Measurements from ENCODE around the gene TMEM91. TPM values are rescaled to one million over a fixed set of nuclear protein-coding genes. Genes with fewer than 3 reads are reported as not detected.

The TMEM91 gene
- total and polyA plus RNA-seq, 2 of the 13 experiments (the other 11 are each of a cell fraction or from before 2014, with no cell fraction given) = 6.3 to 10.3 TPM

- TF ChIP-seq ZNF75D (CRISPR knock-in tag; IDR thresholded peaks at IDR 0.05; ENCODE audit: borderline replicate concordance) (no peak), ATRX (CRISPR knock-in tag; IDR thresholded peaks at IDR 0.05; ENCODE audit: borderline replicate concordance) (no peak), IRF9 (CRISPR knock-in tag; IDR thresholded peaks at IDR 0.05; ENCODE audit: borderline replicate concordance) (no peak; the same call in 1 of the 2 replicates), PAF1 (CRISPR knock-in tag; IDR thresholded peaks at IDR 0.05) (no peak), TGIF2 (CRISPR knock-in tag; IDR thresholded peaks at IDR 0.05) (no peak), SOX5 (CRISPR knock-in tag; IDR thresholded peaks at IDR 0.05; ENCODE audit: borderline replicate concordance) (no peak), MIER2 (CRISPR knock-in tag; IDR thresholded peaks at IDR 0.05) (no peak), MAFG (CRISPR knock-in tag; IDR thresholded peaks at IDR 0.05) (no peak), ZIK1 (CRISPR knock-in tag; IDR thresholded peaks at IDR 0.05; ENCODE audit: borderline replicate concordance, low read depth) (no peak), NCOA2 (CRISPR knock-in tag; IDR thresholded peaks at IDR 0.05) (no peak), ZBTB1 (CRISPR knock-in tag; IDR thresholded peaks at IDR 0.05; ENCODE audit: borderline replicate concordance) (no peak), SYNCRIP (IDR thresholded peaks at IDR 0.05; ENCODE audit: insufficient read depth, low read depth, low read length) (no peak), ZNF362 (CRISPR knock-in tag; IDR thresholded peaks at IDR 0.05; ENCODE audit: borderline replicate concordance) (no peak), ZNF879 (CRISPR knock-in tag; IDR thresholded peaks at IDR 0.05) (0 out of 2 replicates have a peak, but pooled peaks have one; percentile 43), ZNF646 (CRISPR knock-in tag; IDR thresholded peaks at IDR 0.05) (no peak), ZBTB3 (CRISPR knock-in tag; IDR thresholded peaks at IDR 0.05; ENCODE audit: borderline replicate concordance, low read depth) (no peak), ZBTB37 (CRISPR knock-in tag; IDR thresholded peaks at IDR 0.05) (no peak), RBM39 (IDR thresholded peaks at IDR 0.05; ENCODE audit: low read depth, low read length, poor library complexity, severe bottlenecking) (peak; percentile 52), IRX3 (CRISPR knock-in tag; IDR thresholded peaks at IDR 0.05; ENCODE audit: borderline replicate concordance, low read depth) (no peak)
These were observed 23.5 kb upstream of the TMEM91 start (continued) for GRCh38 chr19:41352609-41353465.

All from HepG2 (cell line).